ENCODE measurements around the gene UBE2C.

The UBE2C gene

DNA sequence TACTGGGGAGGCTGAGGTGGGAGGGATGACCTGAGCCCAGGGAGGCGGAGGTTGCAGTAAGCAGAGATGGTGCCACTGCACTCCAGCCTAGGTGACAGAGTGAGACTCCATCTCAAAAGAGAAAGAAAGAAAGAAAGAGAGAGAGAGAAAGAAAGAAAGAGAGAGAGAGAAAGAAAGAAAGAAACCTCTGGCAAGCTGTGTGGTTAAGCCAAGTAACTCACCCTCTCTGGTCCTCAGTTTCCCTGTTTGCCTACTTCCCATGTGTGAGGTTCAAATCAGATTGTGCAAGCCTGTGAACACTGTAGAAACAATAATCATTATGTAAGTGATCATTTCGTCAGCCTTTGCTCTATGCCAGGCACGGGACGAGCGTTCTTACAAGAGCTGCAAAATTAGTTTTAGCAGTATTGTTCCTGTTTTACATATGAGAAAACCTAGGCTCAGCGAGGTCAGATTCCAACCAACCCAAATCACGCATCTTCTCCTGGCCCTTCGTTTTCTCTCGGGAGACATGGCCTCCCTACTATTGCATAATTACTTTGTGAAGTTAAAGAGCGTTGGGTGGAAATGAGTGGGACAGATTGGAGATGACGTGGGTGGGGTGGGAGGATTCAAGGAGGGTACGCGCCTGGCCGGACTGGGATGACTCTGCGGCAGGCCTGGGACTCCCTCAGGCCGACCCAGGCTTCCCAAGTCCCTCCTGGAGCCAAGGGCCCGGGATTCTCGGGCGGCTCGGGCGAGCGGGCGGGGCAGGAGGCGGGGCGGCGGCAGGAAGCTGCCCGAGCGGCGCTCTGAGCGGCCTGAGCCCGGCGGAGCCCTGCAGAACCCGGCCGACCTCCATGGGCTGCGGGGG, 20.8 kb downstream of the UBE2C start, which contains the start of gene SNX21:
SNX21 (plus strand) TSS at position 770 of the 853 bp plus-strand sequence. CDS start 121 bp downstream, outside the sequence.
- peak; percentile 3 for DNase-seq (ENCODE audit: low read depth)

DNA sequence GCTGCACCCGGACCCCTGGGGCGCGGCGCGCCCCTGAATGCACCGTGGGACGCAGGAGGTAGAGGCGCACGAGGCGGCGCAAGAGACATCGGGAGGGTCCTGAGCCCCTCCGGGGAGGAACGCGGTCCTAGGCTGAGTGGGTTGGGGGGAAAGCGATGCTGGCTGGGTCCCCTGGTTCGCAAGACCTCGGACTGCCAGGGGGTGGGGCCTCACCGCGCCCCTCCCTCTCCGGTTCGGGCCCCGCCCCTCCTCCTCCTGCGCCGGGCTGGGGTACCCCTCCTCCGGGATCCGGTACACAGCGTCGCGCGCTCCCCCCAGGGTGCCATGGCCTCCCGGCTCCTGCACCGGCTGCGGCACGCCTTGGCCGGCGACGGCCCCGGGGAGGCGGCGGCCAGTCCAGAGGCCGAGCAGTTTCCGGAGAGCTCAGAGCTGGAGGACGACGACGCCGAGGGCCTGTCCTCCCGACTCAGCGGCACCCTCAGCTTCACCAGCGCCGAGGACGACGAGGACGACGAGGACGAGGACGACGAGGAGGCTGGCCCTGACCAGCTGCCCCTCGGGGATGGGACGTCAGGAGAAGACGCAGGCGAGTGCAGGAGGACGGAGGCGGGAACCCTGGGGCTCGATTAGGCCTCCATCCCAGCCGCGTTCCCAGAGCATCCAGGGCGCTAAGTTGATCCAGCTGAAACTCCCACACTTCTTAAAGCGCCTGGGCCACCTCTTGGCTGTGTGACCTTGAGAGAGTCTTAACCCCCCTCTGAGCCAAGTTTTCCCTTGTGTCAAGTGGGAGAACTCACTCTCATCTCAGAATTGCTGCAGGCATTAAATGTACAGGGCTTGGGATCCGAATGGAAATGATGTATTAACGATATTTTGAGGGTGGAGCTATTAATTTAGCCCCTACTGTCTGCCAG, 21.7 kb downstream of the UBE2C start:
- peak; percentile 18 for DNase-seq (ENCODE audit: low read depth)

DNA sequence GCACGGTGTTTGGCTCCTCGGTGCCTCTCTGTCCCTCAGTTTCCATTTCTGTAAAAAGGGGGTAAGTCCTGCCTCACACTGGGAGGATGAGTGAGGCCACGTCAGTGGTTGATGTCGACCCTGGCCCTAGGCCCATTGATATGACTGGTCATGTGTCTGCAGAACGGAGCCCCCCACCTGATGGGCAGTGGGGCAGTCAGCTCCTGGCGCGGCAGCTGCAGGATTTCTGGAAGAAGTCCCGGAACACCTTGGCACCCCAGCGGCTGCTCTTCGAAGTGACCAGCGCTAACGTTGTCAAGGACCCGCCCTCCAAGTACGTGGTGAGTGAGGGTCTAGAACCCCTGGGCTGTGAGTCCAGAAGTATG, 22.3 kb downstream of the UBE2C start:
- DNase-seq (ENCODE audit: low read depth) = no peak

DNA sequence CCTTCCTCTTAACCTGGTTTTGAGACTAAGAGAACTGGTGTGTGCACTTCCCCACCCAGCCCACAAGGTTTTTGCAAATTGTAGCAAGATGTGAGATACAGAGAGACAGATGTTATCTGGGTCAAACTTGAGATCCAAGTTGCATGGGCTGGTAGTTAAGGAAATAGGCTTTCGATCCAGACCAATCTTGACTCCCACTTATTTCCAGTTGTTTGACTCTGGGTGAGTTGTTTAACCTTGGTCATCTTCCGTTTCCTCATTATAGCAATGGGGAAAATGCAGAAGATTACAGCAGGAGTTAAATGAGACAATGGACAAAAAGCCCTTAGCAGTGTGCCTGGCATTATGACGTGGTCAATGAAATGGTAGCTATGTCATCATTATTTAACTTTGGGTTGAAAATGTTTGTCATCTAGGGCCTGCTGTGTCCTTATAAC, 22.9 kb downstream of the UBE2C start:
- DNase-seq (ENCODE audit: low read depth) = no peak

DNA sequence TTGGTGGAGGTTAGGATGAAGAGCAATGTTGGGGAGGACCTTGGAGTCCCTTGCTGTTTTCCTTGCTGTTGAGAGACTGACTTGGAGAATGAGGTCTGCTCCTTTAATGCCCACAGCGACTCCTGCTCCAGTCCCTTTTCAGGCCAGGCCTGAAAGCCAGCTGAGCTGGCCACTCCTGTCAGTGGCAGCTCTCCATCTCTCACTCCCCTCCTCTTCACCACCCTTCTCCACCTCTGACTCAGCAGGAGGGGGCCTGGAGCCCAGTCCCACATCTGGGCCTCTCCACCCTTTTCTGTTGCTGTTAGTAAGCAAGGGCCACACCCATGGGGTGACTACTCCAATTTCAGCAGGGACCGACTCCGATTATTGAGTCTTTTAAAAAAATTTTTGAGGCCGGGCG, 23.4 kb downstream of the UBE2C start:
- no peak for DNase-seq (ENCODE audit: low read depth)

DNA sequence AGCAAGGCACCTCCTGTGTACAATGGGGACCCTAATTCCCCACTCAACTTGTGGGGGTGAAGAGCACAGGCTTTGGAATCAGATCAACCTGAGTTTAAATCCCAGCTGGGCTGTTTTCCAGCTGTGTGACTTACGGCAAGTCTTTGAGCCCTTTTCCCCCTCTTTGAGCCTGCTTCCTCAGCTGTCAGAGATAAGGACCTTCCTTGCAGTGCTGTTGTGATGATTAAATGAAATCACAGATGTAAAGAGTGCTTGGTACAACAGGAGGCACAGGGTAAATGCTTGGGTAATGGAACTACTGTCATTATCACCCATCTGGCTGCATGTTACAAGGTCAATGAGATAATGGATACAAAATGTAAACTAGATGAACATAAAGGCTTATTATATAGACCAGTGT, 24.4 kb downstream of the UBE2C start:
- no peak for DNase-seq (ENCODE audit: low read depth)

DNA sequence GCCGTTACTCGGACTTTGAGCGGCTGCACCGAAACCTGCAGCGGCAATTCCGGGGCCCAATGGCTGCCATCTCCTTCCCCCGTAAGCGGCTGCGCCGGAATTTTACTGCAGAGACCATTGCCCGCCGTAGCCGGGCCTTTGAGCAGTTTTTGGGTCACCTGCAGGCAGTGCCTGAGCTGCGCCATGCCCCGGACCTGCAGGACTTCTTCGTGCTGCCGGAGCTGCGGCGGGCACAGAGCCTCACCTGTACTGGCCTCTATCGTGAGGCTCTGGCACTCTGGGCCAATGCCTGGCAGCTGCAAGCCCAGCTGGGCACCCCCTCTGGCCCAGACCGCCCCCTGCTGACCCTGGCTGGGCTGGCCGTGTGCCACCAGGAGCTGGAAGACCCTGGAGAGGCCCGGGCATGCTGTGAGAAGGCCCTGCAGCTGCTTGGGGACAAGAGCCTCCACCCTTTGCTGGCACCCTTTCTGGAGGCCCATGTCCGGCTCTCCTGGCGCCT, 28.3 kb downstream of the UBE2C start:
- no peak for DNase-seq (ENCODE audit: low read depth)

DNA sequence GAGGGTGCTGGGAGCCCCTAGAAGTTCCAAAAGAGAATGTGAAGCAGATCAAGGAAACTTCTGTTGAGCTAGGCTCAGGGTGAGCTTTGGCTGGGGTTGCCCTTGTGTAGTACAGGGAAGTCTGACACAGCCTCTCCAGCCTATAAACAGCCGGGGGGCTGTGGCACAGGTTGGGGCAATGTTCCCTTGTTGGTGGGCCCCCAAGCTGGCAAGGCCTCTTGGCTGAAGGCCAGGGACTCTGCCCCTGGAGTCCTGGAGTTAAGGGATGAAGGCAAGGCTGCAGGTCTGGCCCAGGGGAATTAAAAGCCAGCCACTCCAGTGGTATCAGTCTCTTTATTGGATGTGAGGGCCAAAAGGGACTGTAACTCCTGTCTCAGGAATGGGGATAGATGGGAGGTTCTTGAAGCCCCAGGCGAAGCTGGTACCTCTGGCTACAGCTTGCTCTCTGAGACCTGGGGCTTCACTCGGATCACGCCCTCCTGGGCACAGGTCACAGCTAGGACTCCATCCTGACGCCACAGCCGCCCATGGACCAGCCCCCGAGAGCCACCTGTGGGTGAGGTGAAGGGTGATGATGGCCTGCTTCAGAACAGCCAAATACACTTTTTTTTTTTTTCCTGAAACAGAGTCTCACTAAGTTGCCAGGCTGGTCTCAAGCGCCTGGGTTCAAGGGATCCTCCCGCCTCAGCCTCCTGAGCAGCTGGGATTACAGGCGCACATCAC, 29.1 kb downstream of the UBE2C start:
- DNase-seq (ENCODE audit: low read depth) = no peak

DNA sequence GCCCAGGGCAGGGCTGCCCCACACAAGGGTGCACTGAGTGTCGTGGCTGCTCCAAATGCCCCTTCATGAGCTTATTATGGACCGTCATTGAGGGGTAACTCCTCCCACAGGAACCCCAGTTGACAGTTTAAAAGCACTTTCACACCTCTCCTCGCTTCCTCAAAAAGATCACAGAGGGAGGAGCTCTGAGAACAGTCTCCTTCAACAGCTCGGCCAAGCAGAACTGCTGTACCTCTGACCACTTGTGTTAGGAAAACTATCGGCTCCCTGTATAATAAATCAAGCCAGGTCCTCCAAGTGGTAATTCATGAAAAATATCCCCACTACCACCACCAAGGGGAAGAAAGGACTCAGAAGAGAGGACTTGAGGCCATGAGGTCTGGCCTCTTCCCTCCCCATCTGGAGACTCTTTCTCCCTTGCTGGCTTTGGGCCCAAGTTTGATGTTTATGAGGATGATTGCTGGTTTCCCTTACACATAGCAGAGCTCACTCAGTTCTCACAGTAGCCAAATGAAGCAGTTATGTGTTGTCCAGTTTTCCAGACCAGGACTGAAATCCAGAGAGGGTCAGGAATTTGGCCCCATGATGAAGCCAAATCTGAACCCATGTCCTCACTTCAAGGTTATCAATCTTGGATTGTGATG, 29.8 kb downstream of the UBE2C start:
- no peak for DNase-seq (ENCODE audit: low read depth)

DNA sequence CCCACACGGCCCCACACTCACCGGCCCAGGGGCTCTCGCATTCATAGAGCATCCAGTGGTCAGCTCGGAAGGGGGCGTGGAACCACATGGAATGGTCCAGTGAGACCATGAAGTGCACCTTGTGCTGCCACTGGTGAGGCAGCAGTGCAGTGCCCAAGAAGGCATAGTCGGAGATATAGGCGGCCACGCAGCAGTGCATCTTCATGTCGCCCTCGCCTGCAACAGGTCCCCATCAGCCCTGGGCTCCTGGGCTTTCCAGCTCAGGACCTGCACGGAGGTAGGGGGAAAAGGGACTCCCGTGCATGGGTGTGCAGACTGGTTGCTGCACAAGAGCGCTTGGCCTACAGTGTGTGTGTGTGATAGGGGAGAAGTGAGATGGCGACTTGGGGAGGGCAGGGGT, 31.1 kb downstream of the UBE2C start:
- no peak for DNase-seq (ENCODE audit: low read depth)

DNA sequence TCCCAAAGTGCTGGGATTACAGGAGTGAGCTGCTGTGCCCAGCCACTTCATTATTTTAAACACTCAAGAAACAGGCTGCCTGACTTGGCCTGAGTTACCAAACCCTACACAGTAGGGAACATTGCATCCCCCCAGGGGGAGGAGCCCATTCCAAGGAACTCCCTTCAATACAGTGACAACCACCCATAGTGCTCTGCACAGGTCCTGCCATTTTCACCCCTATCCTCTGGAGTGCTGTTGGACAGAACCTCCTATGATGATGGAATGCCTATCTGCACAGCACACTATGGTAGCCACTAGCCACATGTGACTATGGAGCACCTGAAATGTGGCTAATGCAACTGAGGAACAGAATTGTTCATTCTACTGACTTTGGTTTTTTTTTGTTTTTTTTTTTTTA, 33.0 kb downstream of the UBE2C start:
- no peak for DNase-seq (ENCODE audit: low read depth)

DNA sequence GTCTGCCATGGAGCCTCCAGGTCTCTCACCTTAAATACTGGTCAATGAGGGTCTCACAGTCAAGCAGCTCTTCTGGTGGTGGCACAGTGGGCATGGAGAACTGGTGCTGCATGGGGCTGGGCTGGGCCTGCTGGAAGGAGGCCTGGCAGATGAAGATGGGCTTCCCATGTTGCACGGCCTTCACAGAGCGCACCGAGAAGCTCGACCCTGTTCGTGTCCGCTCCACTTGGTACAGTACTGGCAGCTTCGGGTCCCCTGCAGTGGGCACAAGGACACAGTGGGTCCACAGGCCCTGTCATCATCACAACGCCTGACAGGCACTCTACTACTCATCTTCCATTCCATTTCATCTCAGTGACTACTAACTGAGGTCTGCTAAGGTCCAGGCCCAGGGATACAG, 36.0 kb downstream of the UBE2C start:
- no peak for DNase-seq (ENCODE audit: low read depth)

DNA sequence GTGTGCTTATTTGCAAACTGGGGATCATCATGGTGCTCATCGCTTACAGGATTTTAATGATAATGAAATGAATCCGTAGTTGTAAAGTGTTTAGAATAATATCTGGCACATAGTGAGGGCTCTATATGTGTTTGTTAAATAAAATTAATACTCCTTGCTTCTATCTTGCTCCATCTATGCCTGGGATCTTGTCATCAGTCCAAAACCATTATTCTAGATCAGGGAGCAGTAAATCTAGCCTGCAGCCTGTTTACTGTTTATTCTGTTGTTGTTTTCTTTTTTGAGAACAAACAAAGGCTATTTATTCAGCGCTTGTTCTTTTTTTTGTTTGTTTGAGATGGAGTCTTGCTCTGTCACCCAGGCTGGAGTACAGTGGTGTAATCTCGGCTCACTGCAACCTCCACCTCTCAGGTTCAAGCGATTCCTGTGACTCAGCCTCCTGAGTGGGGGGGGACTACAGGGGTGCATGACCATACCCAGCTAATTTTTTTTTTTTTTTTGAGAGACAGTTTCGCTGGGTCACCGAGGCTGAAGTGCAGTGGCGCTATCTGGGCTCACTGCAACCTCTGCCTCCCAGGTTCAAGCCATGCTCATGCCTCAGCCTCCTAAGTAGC, 36.6 kb downstream of the UBE2C start:
- no peak for DNase-seq (ENCODE audit: low read depth)

DNA sequence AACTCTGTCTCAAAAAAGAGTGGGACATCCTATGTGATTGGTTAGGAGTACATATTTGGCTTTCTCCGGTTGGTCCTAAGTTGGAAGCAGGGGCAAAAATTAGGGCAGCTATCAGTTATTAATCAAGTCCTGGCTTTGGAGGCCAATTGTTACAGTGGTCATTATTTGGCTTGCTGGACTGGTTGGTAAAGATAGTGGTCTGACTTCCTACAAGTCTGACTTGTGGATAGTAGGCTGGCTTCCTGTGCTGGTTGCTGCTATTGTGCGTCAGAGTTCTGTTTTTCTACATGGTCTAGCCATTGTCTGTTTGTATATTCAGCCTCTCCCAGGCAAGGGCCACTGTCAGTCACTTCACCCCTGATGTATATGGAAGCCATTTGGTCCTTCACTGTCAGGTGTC, 37.8 kb downstream of the UBE2C start:
- DNase-seq (ENCODE audit: low read depth) = no peak

DNA sequence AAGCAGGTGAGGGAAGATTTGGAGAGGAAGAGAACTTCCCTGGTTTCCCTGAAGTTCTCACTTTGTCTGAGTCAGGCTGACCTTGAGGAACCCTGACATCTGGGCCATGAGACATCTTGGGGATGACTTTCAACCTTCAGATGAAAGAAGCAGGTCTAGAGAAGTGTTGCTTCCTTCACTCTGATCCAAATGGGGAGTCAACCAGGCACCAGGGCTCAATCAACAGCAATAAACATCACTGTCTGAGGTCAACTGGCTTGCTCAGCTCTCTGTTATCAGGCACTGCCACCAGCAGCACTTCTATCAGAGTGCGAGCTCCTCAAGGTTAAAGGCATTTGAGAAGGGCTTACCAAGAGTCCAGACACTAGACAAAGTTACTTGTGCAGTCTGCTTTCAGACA, 38.5 kb downstream of the UBE2C start:
- no peak for DNase-seq (ENCODE audit: low read depth)

DNA sequence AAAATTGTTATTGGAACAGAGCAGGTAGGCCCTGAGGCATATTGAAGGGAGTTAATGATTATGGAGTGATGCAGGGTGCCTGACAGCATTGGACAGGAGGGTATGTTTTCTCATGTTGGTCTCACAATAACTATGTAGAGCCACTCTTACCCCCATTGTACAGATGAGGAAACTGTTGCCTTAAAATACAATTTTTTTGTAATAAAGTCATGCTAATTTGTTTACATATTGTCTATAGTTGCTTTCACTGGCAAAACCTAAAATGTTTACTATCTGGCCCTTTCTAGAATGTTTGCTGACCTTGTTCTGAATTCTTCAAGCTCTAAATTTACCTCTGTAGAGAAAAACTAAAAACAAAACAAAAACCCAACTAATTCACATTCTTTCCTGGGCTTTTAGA, 39.1 kb downstream of the UBE2C start:
- DNase-seq (ENCODE audit: low read depth) = no peak

DNA sequence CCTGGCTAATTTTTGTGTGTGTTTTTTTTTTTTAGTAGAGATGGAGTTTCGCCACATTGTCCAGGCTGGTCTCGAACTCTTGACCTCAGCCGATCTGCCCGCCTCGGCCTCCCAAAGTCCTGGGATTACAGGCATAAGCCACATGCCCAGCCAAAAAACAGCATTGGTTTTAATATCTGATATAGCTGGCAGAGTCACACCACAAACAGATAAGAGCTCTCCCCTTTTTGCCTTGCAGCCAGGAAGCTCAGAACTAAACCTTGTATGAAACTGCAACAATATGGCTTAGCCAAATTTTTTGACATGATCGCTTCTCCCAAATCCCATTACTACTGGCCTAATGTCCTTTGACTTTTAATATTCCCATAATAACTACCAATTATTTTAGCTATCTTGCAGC, 39.9 kb downstream of the UBE2C start:
- no peak for DNase-seq (ENCODE audit: low read depth)

DNA sequence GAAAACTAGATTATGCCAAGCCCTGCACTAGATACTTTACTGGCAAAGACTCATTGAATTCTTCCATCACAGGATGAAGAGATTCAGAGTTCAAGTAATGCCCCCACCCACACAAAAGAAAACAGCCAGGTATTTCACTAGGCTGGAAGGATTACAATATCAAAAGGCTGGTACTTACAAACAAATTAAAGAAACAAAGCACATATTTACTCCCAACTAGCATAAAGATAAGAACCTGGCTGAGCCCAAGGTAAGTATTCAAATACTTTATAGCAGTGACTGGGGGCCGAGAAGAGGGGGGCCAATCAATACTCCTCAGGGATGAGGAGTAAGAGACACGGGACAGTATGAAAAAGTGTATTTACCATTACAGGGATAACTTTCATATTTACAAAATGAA, 41.0 kb downstream of the UBE2C start:
- no peak for DNase-seq (ENCODE audit: low read depth)

DNA sequence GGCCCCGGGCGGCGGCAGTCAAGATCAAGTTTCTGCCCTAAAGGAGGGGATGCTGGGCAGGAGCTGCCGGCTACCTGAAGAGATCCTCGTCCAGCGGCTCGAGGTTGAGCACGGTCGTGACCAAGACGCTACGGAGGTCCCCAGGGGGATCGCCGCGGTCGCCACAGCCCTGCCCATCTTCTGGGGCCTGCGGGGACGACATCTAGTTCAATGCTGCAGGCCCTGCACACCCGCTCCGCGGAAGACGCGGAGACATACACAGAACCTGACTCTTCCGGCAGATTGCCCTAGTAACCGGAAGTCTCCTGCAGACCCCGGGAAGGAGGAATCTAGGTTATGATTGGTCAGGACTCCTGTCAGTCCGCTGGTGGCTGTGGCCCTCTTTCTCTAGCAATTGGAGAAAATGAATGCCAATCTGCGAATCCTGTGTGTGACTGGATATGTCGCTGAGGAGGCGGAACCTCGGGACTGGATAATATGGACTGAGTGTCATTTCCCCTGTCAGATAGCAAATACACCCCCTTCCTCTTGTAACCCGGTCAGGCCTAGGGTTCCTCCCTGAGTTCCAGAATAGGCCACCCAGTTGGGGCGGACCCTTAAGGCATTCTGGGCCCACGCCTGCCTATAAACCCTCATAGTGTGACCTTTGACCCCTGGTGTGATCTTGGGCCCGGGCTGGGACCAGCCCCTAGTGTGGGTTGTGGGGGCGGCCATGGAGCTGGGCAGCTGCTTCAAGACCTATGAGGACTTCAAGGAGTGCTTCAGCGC, 44.9 kb downstream of the UBE2C start, which contains the start of the genes ACOT8 and ZSWIM3:
ACOT8 (minus strand) TSS at position 279 of the 768 bp plus-strand sequence; CDS start at position 202, 77 bp downstream.
ZSWIM3 (plus strand) TSS at position 501 of the 768 bp plus-strand sequence; CDS start at position 713, 212 bp downstream.
- DNase-seq (ENCODE audit: low read depth) = peak; percentile 80

DNA sequence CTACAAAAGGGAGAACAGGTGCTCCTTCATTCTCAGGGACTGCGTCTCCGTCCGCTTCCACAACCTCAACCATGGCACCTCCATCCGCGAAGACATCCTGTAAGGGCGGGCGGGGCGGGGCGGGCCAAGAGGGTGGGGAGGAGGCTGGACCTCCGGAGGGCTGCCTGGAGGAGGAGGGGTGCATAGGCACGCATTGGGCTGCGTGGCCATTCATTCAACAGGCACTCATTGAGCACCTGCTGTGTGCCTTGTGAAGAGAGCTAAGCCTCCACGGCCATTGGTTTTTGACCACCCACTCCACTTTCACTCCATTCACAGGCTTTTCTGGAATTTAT, 45.4 kb downstream of the UBE2C start:
- no peak for DNase-seq (ENCODE audit: low read depth)
